ENCODE data around the gene RPS5. TPM values are rescaled to one million over a fixed set of nuclear protein-coding genes. Genes with fewer than 3 reads are reported as not detected.
"Not testable (repeated sequence)": the region's sequence is repeated elsewhere in the genome, so short reads cannot be mapped to it uniquely, and the experiment has no call there.

RPS5 gene

GRCh38 chr19:58442986-58443385, 55.9 kb downstream of the RPS5 start:
- not testable (repeated sequence) for H3K14ac ChIP-seq (ENCODE audit: low read length); H3K18ac ChIP-seq (ENCODE audit: low read length); H2AK5ac ChIP-seq (ENCODE audit: low read depth, low read length); H3K23ac ChIP-seq (ENCODE audit: low read depth, low read length, poor library complexity); H3K27ac ChIP-seq (replicated peaks; ENCODE audit: low read length); H3K36me3 ChIP-seq (replicated peaks in 1 of 2; ENCODE audit: control insufficient read depth in 2 of 2, insufficient read depth in 2 of 2, low read length in 2 of 2); H4K91ac ChIP-seq (ENCODE audit: low read depth, low read length, poor library complexity); H3K79me1 ChIP-seq (ENCODE audit: low read depth, low read length); H4K8ac ChIP-seq (ENCODE audit: low read depth, low read length); H3K4me2 ChIP-seq (ENCODE audit: insufficient read depth, low read length, poor library complexity, severe bottlenecking); H3K27me3 ChIP-seq (ENCODE audit: control insufficient read depth in 3 of 3, insufficient read depth in 3 of 3, low read depth in 1 of 3, low read length in 3 of 3); H2BK15ac ChIP-seq (ENCODE audit: low read length); DNase-seq (ENCODE audit: low spot score); H2AFZ ChIP-seq (ENCODE audit: low read length); H3K4ac ChIP-seq (ENCODE audit: low read length); H2BK12ac ChIP-seq (ENCODE audit: low read length); H2BK5ac ChIP-seq (ENCODE audit: low read length); H3K4me3 ChIP-seq (ENCODE audit: low read length in 2 of 2); H2BK120ac ChIP-seq (ENCODE audit: low read depth, low read length); H3K9ac ChIP-seq (ENCODE audit: low read depth, low read length, poor library complexity)
- Histone ChIP-seq H3K4me1 (ENCODE audit: control insufficient read depth in 2 of 2, insufficient read depth in 1 of 2, low read depth in 1 of 2, low read length in 2 of 2) (peaks cover 0 to 10% of the 10 kb centered on the region in 2 donors), H3K9me3 (replicated peaks in 1 of 2; ENCODE audit: control insufficient read depth in 2 of 2, insufficient read depth in 1 of 2, low read depth in 1 of 2, low read length in 2 of 2) (peaks cover 9 to 19% of the 10 kb centered on the region in 2 donors)
- no CpG with 5 or more reads among the region's 7 CpGs for WGBS, 2 donors (ENCODE audit: extremely low coverage in 2 of 2, insufficient read length in 2 of 2, insufficient replicate concordance in 1 of 2)

Small RNAs within 50 kb of the gene (small RNA-seq; reads per million reads assigned to genes)
- not detected for gene MIR4754 (ENCODE audit: insufficient read depth)
- gene RNA5SP473 (ENCODE audit: insufficient read depth) = not detected

All from neuronal stem cell (in vitro differentiated cells).